GM12875 (cell line): ENCODE results near the gene DNAH9.

Experiments
- H3K4me3 ChIP-seq: one replicate; pipeline ENCODE4 v1.5.1; 2011; ENCODE audit warnings: low read depth, low read length, control low read depth
- CTCF ChIP-seq: IDR thresholded peaks from 2 replicates; pipeline ENCODE4 v1.5.1; 2011; ENCODE audit warnings: low read depth, mild to moderate bottlenecking, control low read depth, inconsistent platforms, low read length, moderate library complexity, borderline replicate concordance; ENCODE audit not compliant: insufficient read depth

The DNAH9 gene

GRCh38 chr17:11848330-11848729 lies 250.1 kb downstream of the DNAH9 start:
- no peak for TF ChIP-seq CTCF
- H3K4me3 ChIP-seq: no peak overlapping the region

GRCh38 chr17:11852231-11852630 lies 254.0 kb downstream of the DNAH9 start:
- no peak for TF ChIP-seq CTCF
- no peak overlapping the region for H3K4me3 ChIP-seq

- no peak for TF ChIP-seq CTCF
These were observed 254.6 kb downstream of the DNAH9 start for GRCh38 chr17:11852912-11853311.

GRCh38 chr17:11853321-11854151 lies 255.3 kb downstream of the DNAH9 start:
- no peak for TF ChIP-seq CTCF
- no peak overlapping the region for H3K4me3 ChIP-seq

More at GRCh38 chr17:11852912-11853311, 254.6 kb downstream of the DNAH9 start:
- no peak overlapping the region for H3K4me3 ChIP-seq

- H3K4me3 ChIP-seq: no peak overlapping the region
- TF ChIP-seq CTCF: no peak
These were observed 257.0 kb downstream of the DNAH9 start for GRCh38 chr17:11855306-11855705.

GRCh38 chr17:11857006-11857405 lies 258.7 kb downstream of the DNAH9 start:
- no peak overlapping the region for H3K4me3 ChIP-seq
- TF ChIP-seq CTCF: no peak
